HG03520 (cell line): ENCODE data around the gene KCNH8.
"Not testable (repeated sequence)": the region's sequence is repeated elsewhere in the genome, so short reads cannot be mapped to it uniquely, and the experiment has no call there.

Experiments
- ATAC-seq: cut with Tn5 transposase; IDR thresholded peaks from one replicate; pipeline ENCODE4 v1.9.1; 2021; ENCODE audit warnings: mild to moderate bottlenecking, moderate library complexity; ENCODE audit not compliant: unreplicated experiment

The KCNH8 gene

DNA sequence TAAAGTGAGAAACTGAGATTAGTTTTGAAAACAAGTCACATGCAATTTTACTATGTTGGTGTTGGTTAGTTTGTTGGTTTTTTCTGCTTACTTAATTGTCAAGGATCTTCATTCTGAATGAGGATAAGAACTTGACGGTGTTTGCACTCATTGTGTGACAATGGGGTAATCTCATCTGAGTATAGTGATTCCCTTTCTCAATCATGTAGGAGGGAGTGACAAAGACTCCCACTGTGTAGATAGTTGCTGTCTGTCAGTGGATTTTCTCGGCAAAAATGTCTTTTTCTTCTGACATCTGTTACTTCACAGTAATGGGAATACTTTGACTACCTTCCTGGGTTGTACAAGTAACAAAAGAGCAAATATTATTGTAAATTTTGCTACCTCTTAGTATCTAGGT is 23.5 kb downstream of the KCNH8 start:
- no peak for ATAC-seq

- no peak for ATAC-seq
These were observed 25.6 kb downstream of the KCNH8 start for GRCh38 chr3:19173945-19174344.

DNA sequence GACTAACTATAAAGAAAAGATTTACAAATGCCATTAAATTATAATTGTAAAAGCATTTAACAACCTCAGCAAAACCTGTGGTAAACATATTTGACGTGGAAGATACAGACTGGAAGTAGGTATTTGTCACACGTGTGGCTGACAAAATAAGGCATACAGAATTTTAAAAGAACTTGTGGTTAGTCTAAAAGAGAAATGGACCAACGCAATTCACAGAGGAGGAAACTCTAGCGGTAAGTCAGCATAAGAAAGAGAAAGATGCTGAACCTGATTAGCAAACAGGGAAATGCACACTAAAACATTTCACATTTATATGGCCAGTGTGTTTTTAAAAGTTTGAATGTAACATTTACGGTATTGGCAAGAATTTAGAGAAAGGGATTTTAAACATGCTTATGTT is 35.3 kb downstream of the KCNH8 start:
- no peak for ATAC-seq

DNA sequence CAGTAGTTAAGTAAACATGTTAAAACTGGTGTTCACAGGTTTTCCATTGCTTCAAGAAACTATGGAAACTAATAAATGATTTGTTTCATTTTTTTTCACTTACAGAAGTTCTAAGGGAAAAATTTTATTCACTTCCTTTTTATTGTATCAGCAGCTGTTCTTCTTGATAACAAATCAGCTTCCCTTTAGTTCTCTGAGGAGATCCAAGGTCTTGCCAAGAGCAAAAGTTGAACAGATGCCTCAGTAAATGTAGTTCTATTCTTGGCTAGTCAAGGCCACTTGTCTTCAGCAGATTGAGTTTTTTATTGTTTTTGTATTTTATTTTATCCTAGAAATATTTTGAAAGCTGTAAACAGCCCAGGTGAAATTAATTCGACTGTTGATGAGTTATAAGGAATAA is 41.8 kb downstream of the KCNH8 start:
- no peak for ATAC-seq

- ATAC-seq: peak; percentile 98
These were observed 42.3 kb downstream of the KCNH8 start for GRCh38 chr3:19190602-19191001.

DNA sequence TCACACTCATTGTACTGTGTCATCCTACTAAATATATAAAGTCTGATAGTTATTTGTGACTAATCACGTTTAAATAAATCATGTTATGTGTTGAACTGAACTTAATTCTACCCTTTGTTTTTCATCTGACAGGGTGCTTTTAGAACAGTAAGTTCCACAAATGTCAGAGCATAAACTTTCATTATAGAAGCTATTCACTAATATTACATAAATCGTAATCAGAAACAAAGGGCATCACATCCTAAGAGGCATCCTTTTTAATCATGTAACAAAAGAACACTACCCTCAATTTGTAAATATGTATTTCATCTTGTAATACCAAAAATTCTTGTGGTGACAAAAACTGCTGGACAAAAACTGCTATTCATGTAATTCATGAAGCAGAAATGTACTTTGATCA is 50.8 kb downstream of the KCNH8 start:
- no peak for ATAC-seq

- ATAC-seq: no peak
These were observed 54.0 kb downstream of the KCNH8 start for GRCh38 chr3:19202303-19202702.

GRCh38 chr3:19202754-19203153 is 54.4 kb downstream of the KCNH8 start:
- no peak for ATAC-seq

- no peak for ATAC-seq
These were observed 58.2 kb downstream of the KCNH8 start for GRCh38 chr3:19206540-19206939.

DNA sequence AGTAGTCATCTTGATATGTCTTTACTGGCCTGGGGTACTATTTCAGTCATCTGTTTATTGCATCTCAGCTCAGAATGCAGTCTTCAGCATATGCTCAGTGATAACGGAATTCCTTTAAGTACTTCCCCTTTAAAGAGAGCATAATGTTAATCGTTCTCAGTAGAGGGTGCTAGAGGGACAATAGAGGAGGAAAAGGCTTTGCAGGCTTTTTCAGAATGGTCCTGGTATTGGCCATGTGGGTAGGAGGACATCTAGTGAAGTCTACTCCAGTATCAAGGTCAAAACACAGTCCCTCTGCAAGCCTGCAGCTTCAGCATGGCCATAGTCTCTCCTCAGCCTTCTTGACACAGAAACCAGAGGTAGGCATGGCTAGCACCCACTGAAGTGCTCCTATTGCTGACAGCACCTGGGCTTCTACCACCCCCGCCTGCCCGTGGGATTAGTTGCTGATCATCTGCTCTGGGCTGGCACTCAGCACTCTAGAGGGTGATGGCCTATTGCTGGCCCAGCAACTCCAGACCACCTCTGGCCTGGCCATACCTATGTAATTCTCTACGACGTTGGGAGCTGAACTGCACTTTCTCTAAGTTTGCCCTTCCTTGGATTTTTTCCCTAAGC is 65.4 kb downstream of the KCNH8 start:
- ATAC-seq: peak; percentile 49

GRCh38 chr3:19215427-19215826 is 67.1 kb downstream of the KCNH8 start:
- no peak for ATAC-seq

DNA sequence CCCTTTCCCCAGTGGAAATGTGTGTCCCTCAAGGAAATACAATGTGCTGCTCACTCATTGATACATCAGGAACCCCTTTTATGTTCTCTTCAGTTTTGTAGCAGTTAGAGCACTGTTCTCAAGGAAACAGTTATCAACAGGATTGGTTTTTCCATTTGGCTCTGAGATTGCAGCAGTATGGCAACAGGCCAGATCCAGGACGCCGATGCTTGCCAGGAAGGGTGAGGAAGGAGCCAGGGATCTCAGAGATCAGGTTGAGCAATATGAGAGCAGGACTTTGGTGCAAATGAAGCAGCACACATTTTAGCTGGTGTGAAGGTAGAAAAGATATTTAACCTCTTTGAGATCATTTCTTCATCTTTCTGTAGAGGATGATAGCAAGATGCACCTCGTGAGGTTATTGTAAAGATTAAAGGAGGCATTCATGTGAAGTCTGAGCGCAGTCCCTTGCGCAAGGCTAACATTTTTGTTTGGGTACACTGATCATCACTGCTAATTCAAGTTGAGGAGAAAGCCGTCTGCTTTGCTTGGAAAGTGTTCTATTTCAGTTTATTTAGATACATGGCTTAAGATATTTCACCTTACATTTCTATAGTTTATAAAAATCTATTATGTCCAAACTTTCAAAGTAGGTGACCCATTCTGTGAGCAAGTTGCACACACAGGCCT is 68.5 kb downstream of the KCNH8 start:
- no peak for ATAC-seq

- ATAC-seq: no peak
These were observed 72.0 kb downstream of the KCNH8 start for GRCh38 chr3:19220311-19220710.

DNA sequence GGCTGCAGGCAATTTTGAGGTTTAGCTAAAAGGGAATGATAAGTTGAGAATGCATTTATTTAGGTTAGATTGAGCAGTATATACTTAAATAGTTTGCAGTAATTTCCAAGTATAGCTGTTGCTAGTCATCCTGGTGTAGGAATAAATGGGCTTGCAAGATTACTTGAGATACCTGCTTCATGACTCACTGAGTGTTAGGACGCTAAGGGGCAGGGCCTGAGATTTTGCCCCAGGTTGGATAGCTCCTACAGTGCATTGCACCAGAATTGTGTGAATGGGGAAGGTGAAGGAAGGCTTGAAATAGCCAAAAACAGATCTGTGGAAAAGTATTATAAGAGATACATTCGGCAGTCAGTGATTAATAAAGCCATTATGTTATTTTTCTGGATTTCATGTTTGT is 72.8 kb downstream of the KCNH8 start:
- no peak for ATAC-seq

DNA sequence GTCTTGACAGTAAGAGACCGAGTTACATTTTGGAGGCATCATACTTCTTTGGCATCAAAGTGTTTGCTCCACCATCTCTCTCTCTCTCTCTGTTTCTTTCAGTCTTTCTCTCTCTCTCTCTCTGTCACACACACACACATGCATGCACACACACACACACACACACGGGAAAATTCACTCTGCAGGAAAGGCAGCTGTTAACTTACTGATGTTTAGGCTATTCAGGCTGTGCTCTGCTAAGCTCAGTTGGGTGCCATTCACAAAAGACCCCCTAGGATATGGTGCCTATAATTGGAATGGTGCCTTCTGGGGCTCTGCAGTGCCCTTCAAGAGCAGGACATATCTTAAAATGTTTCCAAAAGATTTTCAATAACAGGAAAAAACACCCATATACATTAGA is 78.2 kb downstream of the KCNH8 start:
- no peak for ATAC-seq

DNA sequence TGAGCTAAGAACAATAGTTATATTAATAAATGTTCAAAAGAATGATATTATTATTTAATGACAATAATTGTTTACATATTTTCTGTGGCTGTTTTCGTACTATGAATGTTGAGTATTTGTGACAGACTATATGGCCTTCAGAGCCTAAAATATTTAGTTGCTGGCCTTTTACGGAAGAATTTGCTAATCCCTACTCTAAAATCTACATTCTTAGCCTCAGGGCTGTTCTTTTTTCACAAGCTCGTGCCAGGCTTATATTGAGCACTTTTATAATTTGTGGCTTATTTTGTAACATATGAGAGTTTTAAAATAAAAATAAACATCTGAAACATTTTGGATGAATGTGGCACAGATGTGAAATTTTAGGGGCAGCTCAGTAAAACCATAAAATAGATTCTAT is 79.9 kb downstream of the KCNH8 start:
- ATAC-seq: no peak

GRCh38 chr3:19229086-19229485 is 80.8 kb downstream of the KCNH8 start:
- no peak for ATAC-seq

GRCh38 chr3:19229881-19230280 is 81.6 kb downstream of the KCNH8 start:
- not testable (repeated sequence) for ATAC-seq

GRCh38 chr3:19231792-19232461 is 83.6 kb downstream of the KCNH8 start:
- no peak for ATAC-seq

DNA sequence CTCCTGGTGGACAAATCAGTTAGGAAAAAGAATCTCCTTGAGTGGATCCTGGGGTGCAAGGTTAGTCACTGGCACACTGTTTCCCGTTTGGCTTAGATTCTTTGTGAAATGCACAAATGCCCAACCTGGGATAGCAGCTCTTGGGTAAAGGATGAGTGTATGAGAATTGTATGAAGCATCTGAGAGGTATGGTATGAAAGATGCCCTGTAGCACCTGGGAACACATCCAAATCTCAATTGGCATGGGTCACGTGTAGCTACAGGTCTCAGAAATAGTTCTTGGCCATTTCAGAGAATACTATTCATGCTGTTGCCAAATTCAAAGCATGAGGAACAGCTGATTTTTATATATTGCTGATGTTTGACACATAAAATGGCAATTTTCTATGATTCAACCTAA is 84.3 kb downstream of the KCNH8 start:
- no peak for ATAC-seq

DNA sequence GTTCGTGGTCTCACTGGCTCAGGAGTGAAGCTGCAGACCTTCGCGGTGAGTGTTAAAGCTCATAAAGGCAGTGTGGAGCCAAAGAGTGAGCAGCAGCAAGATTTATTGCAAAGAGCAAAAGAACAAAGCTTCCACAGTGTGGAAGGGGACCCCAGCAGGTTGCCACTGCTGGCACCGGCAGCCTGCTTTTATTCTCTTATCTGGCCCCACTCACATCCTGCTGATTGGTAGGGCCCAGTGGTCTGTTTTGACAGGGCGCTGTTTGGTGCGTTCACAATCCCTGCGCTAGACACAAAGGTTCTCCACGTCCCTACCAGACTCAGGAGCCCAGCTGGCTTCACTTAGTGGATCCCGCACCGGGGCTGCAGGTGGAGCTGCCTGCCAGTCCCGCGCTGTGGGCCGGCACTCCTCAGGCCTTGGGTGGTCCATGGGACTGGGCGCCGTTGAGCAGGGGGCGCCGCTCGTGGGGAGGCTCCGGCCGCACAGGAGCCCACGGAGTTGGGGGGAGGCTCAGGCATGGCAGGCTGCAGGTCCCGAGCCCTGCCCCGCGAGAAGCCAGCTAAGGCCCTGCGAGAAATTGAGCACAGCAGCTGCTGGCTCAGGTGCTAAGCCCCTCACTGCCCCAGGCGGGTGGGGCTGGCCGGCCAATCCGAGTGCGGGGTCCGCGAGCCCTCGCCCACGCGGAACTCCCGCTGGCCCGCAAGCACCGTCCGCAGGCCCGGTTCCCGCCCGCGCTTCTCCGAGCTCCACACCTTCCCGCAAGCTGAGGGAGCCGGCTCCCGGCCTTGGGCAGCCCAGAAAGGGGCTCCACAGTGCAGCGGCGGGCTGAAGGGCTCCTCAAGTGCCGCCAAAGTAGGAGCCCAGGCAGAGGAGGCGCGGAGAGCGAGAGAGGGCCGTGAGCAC is 85.8 kb downstream of the KCNH8 start:
- not testable (repeated sequence) for ATAC-seq
